Gastrocnemius medialis (tissue), 4 donors: ENCODE data around the gene UBALD2.

Source experiments
- POLR2A ChIP-seq, 2 donors: fragments of 450-650 bp; IDR thresholded peaks; one replicate each; pipeline ENCODE4 v1.6.1; 2017; ENCODE audit warnings: antibody characterized with exemption in 2 of 2, mild to moderate bottlenecking in 2 of 2, moderate library complexity in 2 of 2
- TF ChIP-seq, protein P1 (sequence below), 5 experiments: fragments of 450-650 bp in 3 of 5; fragments of 200-600 bp in 2 of 5; sonication (generic) in 2 of 5; IDR thresholded peaks in 4 of 5; conservative IDR thresholded peaks in 1 of 5; 1 replicate in 4 of 5; 2 replicates in 1 of 5; pipeline ENCODE4 v1.5.1; 2016 to 2019; ENCODE audit warnings: antibody characterized with exemption in 5 of 5, mild to moderate bottlenecking in 3 of 5, moderate library complexity in 3 of 5

DNA sequence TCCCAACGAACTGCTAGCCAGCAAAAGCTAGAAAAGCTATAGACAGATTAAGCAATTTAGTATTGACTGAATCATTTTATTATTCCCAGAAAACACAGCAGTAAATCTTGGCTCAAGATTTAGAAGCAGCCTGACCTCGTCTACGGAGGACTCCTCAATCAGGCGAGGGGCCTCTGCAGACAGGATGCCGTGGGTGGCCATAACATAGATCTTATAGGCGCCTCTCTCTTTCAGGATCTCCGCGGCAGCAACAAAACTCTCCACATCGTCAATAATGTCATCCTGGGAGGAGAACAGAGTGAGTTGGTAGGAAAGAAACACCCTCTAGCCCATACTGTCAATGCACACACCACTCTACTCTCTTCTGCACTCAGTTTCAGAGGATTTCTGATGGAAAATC, 47.6 kb downstream of the UBALD2 start:
- TF ChIP-seq, protein P1, sequence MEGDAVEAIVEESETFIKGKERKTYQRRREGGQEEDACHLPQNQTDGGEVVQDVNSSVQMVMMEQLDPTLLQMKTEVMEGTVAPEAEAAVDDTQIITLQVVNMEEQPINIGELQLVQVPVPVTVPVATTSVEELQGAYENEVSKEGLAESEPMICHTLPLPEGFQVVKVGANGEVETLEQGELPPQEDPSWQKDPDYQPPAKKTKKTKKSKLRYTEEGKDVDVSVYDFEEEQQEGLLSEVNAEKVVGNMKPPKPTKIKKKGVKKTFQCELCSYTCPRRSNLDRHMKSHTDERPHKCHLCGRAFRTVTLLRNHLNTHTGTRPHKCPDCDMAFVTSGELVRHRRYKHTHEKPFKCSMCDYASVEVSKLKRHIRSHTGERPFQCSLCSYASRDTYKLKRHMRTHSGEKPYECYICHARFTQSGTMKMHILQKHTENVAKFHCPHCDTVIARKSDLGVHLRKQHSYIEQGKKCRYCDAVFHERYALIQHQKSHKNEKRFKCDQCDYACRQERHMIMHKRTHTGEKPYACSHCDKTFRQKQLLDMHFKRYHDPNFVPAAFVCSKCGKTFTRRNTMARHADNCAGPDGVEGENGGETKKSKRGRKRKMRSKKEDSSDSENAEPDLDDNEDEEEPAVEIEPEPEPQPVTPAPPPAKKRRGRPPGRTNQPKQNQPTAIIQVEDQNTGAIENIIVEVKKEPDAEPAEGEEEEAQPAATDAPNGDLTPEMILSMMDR (IDR thresholded peaks at IDR 0.05 in 4 of 5, conservative IDR thresholded peaks at IDR 0.05 in 1 of 5), result no peak
- no peak for TF ChIP-seq POLR2A (IDR thresholded peaks at IDR 0.05)
